ENCODE measurements around the gene LHX3. TPM values are rescaled to one million over a fixed set of nuclear protein-coding genes. Genes with fewer than 3 reads are reported as not detected.
A peak's percentile ranks its signal among the peaks of the same experiment; 100 is the strongest.

Gene LHX3
- total RNA-seq, 1 donor from 2014 or later, result not detected

DNA sequence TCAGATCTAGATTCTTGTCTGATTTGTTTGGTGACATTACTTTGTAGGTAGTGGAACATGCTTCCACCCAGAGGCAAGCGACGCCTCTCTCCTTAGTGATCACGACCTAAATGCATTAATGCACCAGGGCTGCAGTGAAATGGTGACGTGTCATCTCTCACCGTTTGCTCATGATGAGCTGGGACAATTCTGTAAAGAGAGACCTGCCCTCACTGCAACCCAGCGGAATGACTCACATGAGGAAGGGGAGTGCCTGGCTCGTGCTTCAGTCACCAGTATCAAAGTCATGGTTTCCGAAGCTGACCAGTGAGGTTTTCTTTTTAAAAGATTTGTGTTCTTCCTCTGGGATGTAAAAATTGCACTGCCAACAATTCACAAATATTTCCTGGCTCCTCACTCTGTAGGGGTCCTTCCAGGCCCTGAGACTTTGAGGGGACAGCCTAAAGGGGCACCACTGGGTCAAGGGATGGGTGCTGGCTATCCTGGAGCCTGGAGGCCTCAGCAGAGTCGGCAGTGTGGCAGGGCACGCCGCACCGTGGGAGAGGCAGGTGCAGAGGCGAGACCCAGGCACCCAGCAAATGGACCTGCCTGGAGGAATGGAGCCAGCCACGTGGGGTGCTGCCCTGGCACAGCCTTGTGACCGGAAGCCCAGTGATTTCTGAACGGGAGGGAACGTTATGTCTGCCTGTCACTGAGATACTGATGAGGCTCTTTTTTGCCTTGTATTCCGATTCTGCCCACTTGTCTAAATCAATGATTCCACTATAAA, 23.4 kb upstream of the LHX3 start:
- ATAC-seq, result no peak
- DNase-seq (ENCODE audit: low spot score), result no peak

- no peak for DNase-seq (ENCODE audit: low spot score)
- ATAC-seq, result no peak
Observed at GRCh38 chr9:136226680-136227407, 21.9 kb upstream of the LHX3 start.

DNA sequence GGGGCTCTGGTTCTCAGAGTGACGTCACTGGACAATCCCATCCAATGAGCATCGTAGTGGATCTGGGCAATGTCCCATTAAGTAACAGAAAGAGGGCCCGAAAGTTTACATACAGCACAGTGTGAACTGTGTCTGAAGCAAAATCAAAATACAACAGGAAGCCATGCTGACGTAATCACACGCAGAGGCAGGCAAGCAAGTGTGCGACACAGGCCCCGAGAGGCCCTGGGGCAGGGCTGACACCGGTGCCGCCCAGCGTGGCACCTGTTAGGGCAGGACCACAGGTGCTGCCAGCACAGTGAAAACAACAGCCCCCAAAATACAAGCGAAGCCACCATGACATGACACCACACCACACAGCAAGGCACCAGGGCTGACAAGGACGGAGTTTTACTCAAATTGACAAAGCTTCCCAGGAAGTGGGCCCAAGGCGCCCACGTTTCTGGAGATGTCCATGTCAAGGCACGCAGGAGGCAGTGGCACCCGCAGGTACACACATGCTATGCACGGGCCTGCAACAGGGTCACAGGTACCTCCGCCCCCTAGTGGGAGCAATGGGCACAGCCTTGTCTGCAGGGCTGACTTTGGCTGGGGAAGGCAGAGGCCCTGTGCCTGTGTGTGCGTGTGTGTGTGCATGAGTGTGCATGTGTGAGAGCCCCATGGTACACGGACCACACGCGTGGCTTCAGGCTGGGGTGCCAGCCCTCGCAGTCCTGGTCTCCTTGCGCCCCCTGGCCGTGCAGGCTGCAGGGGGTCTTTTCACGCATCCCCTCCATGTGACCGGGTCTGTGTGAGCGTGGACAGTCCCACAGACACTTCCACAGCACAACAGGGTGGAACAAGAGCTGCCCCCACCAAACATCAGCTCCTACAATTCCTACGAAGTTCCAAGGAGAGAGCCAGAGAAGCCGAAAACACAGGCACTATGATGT, 21.1 kb upstream of the LHX3 start:
- DNase-seq (ENCODE audit: low spot score) (peak; percentile 67), ATAC-seq (peak; percentile 75)

GRCh38 chr9:136225366-136225747, 20.4 kb upstream of the LHX3 start:
- no peak for DNase-seq (ENCODE audit: low spot score)
- no peak for ATAC-seq

DNA sequence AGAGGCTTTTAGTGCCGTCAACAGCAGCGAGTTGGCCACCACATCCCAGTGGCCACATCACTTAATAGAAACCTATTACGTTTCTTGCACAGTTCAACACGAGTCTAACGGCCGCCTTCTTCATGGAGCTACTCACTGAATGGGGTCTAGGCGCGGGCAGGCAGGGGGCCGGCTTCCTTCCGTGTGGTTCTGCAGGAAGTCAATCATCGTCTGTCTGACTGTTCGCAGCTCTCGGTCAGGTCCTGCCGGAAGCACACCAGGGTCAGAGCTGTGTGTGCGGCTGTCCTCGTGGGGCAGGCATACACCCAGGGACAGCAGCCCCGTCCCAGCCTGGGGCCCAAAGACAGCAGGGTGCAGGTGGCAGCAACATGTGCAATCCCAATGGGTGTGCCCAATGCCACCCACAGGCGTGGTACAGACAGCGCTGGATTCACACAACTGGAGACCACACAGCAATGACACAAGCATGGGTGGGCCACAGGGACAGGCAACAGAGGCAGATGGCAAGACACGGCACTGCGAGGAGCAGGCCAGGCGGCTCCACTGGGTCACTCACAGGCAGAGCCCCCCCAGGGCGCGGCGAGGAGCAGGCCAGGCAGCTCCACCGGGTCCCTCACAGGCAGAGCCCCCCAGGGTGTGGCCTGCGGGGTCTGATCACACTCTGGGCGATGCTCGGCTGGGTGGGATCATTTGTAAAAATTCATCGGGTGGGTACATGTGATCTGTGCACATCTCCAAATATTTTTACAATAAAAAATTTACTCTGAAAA, 19.1 kb upstream of the LHX3 start:
- ATAC-seq, result no peak
- DNase-seq (ENCODE audit: low spot score), result no peak

DNA sequence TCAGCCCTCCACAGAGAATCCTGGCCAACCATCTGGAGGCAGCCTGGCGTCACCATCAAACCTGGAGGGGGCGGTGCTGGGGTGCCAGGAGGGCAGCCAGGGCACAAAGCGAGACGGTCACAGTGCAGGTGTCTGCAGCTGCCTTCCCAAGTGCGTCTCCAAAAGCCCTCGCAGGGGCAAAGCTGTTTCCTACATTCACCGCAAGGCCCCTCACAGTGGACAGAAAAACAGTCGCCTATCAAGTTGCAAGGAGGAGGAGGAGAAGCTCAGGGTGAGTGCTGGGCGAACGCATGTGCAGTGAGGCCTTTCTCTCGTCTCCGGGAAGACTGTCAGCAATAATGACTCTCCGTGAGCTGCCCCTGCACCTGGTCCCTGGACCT, 18.0 kb upstream of the LHX3 start:
- DNase-seq (ENCODE audit: low spot score), result no peak
- no peak for ATAC-seq

- ATAC-seq (no peak), DNase-seq (ENCODE audit: low spot score) (no peak)
Observed at GRCh38 chr9:136222166-136222905, 17.4 kb upstream of the LHX3 start.

GRCh38 chr9:136220017-136220729, 15.2 kb upstream of the LHX3 start:
- ATAC-seq (no peak), DNase-seq (ENCODE audit: low spot score) (no peak)

DNA sequence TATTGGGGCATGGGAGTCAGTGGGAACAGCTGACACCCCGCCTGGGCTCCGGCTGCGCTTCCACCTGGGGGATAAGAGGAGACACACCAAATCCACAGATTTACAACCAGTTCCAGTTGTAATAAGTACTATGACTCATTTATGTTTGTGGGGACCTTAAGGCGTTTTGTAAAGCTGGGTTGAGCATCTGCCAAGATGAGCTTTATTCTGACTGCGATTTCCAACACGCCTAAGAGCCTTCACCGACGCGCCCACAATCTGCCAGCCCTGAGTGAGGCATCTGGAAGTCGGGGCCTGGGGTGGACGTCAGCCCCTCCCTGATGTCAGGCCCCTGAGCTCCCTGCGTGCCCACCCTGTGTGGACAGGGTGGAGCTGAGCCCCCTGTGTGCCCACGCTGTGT, 14.3 kb upstream of the LHX3 start:
- DNase-seq (ENCODE audit: low spot score), result no peak
- ATAC-seq, result no peak

DNA sequence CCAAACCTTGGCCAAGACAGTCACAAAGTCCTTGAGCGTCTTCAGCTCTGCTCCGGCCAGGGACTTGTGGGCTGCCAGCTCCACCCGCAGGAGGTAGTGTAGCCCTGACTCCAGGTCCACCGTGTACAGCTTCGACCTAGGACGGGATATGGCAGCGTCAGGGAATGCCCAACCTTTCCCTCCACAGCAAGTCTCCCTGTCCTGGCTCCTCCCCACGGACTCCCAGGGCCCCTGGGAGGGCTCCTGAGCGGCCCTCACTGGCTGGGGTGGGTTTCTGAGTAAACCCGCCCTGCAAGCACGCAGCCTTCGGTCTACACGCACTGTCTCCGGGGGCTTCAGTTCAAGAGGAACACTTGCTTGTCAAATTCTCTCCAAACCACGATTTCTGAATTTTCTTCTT, 13.7 kb upstream of the LHX3 start:
- ATAC-seq, result no peak
- no peak for DNase-seq (ENCODE audit: low spot score)

GRCh38 chr9:136218271-136218670, 13.3 kb upstream of the LHX3 start:
- ATAC-seq (no peak), DNase-seq (ENCODE audit: low spot score) (no peak)

- ATAC-seq, result no peak
- DNase-seq (ENCODE audit: low spot score), result no peak
Observed at GRCh38 chr9:136216541-136217244, 11.8 kb upstream of the LHX3 start.

- DNase-seq (ENCODE audit: low spot score) (no peak), ATAC-seq (no peak)
Observed at GRCh38 chr9:136213733-136214132, 8.8 kb upstream of the LHX3 start.

- no peak for ATAC-seq
Observed at GRCh38 chr9:136212345-136212950, 7.5 kb upstream of the LHX3 start.

GRCh38 chr9:136211441-136212344, 6.8 kb upstream of the LHX3 start:
- ATAC-seq, result no peak
- no peak for DNase-seq (ENCODE audit: low spot score)

More at GRCh38 chr9:136212345-136212950, 7.5 kb upstream of the LHX3 start:
- DNase-seq (ENCODE audit: low spot score), result no peak

DNA sequence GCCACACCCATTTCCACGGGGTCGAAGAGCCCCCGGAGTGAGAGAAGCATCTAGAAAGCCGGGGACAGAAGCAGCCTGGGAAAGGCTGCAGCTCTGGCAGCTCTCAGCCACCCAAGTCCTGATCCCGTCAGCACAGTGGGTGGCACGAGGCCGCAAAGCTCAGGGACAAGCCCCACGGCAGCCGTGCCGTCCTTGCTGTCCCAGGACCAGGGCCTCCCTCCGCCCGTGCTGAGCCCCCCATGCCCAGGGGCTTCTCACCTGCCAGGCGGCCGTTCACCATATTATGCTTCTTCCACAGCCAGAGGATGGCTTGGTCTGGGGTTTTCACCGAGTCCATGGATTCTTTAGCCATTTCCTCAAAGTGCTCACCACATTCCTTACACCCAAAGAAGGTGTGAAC, 6.1 kb upstream of the LHX3 start:
- DNase-seq (ENCODE audit: low spot score) (no peak), ATAC-seq (no peak)

- ATAC-seq, result no peak
- no peak for DNase-seq (ENCODE audit: low spot score)
Observed at GRCh38 chr9:136210276-136210675, 5.3 kb upstream of the LHX3 start.
